Progenitor cell of endocrine pancreas (in vitro differentiated cells): ENCODE data around the gene MARF1. TPM values are rescaled to one million over a fixed set of nuclear protein-coding genes. Genes with fewer than 3 reads are reported as not detected.

ENCODE experiments used
- DNase-seq: peaks from one replicate; pipeline ENCODE4 v3.0.0; 2021; ENCODE audit warnings: low spot score; ENCODE audit not compliant: unreplicated experiment
- H3K27ac Mint-ChIP-seq: 2 replicates; pipeline ENCODE4 v1.8.0; 2021; ENCODE audit warnings: mild to moderate bottlenecking, moderate library complexity, mixed read lengths
- H3K27me3 Mint-ChIP-seq: 2 replicates; pipeline ENCODE4 v1.8.0; 2021; ENCODE audit warnings: mixed read lengths
- H3K36me3 Mint-ChIP-seq: 2 replicates; pipeline ENCODE4 v1.8.0; 2022; ENCODE audit warnings: mixed read lengths; ENCODE audit not compliant: insufficient read depth
- H3K4me1 Mint-ChIP-seq: 2 replicates; pipeline ENCODE4 v1.8.0; 2021; ENCODE audit warnings: low read depth, mixed read lengths
- H3K4me3 Mint-ChIP-seq: 2 replicates; pipeline ENCODE4 v1.8.0; 2021; ENCODE audit warnings: low read depth, mild to moderate bottlenecking, moderate library complexity, mixed read lengths
- H3K9me3 Mint-ChIP-seq: 2 replicates; pipeline ENCODE4 v1.8.0; 2021; ENCODE audit warnings: low read depth, mixed read lengths
- CTCF ChIP-seq: fragments of 200-600 bp; sonication (generic); IDR thresholded peaks from one replicate; pipeline ENCODE4 v1.5.0; 2021; ENCODE audit warnings: antibody characterized with exemption, mild to moderate bottlenecking; ENCODE audit not compliant: unreplicated experiment
- total RNA-seq: library from RNA; stranded (reverse); gene quantifications from 2 replicates; pipeline ENCODE4 v1.2.1, GENCODE V29; 2021

MARF1 gene
- total RNA-seq, 1 donor from 2014 or later: 71.9 TPM

DNA sequence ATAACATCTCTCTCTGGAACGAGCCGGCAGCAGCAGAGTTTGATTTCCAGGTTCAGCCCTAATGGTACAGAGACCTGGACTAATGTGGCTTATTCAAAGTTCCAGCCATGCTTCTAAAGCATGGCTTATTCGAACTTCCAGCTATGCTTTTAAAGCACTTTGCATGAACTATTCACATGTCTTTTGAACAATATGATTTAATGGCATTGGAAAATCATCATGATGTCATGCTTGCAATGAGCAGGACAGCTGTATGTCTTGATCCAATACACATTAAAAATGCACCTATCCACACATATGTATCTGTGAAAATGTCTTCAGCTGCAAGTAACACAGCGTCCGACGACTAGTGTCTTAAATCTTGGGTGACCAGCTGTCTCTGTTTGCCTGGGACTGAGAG, 85.7 kb downstream of the MARF1 start:
- H3K36me3 Mint-ChIP-seq: no peaks in the 10 kb centered on the region
- H3K4me3 Mint-ChIP-seq: no peak overlapping the region
- H3K27ac Mint-ChIP-seq: no peak overlapping the region
- no peak for DNase-seq
- no peaks in the 10 kb centered on the region for H3K9me3 Mint-ChIP-seq
- no peaks in the 10 kb centered on the region for H3K27me3 Mint-ChIP-seq
- no peak for TF ChIP-seq CTCF
- no peaks in the 10 kb centered on the region for H3K4me1 Mint-ChIP-seq

- Mint-ChIP-seq H3K9me3 (no peaks in the 10 kb centered on the region), H3K4me3 (no peak overlapping the region), H3K4me1 (peaks cover 2% of the 10 kb centered on the region), H3K27ac (no peak overlapping the region), H3K36me3 (no peaks in the 10 kb centered on the region), H3K27me3 (no peaks in the 10 kb centered on the region)
- TF ChIP-seq CTCF: no peak
- no peak for DNase-seq
These were observed 86.8 kb downstream of the MARF1 start for GRCh38 chr16:15556130-15556529.

DNA sequence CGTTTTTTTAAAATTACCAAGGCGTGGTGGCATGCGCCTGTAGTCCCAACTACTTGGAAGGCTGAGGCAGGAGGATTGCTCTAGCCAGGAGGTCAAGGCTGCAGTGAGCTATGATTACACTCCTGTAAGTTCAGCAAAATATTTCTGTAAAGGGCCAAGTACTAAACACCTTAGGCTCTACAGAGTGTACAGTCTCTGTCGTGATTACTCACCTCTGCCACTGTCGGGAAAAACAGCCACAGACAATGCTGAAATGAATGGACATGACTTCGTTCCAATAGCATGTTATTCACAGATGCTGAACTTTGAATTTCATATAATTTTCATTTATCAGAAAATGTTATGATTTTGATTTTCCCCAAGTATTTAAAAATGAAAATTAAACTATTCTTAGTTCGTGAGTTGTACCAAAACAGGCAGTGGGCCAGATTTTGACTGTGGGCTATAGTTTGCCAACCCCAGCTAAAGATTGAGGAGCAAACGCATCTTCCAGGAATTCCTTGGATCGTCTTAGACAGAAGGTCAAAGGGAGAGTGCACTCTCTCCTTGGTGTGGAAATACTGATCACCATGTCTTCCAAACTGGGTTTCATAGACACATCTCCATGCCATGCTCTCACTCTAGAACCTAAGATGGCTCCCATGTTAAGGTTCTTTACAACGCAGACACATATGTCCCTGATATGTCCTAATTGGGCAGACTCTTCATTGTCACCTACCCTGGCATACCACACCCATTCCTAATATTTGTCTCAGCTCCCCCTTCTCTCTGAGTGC, 89.5 kb downstream of the MARF1 start:
- DNase-seq: no peak
- TF ChIP-seq CTCF: no peak
- Mint-ChIP-seq H3K4me3 (no peak overlapping the region), H3K9me3 (peaks cover under 1% of the 10 kb centered on the region), H3K36me3 (no peaks in the 10 kb centered on the region), H3K27ac (no peak overlapping the region), H3K27me3 (no peaks in the 10 kb centered on the region), H3K4me1 (peaks cover 5% of the 10 kb centered on the region)

GRCh38 chr16:15552507-15552906, 90.4 kb downstream of the MARF1 start:
- H3K27me3 Mint-ChIP-seq: no peaks in the 10 kb centered on the region
- H3K36me3 Mint-ChIP-seq: peaks cover 2% of the 10 kb centered on the region
- DNase-seq: no peak
- peaks cover 8% of the 10 kb centered on the region for H3K4me1 Mint-ChIP-seq
- no peak for TF ChIP-seq CTCF
- H3K4me3 Mint-ChIP-seq: no peak overlapping the region
- peaks cover 5% of the 10 kb centered on the region for H3K9me3 Mint-ChIP-seq
- no peak overlapping the region for H3K27ac Mint-ChIP-seq

- Mint-ChIP-seq H3K36me3 (peaks cover 4% of the 10 kb centered on the region), H3K27me3 (no peaks in the 10 kb centered on the region), H3K9me3 (peaks cover 9% of the 10 kb centered on the region), H3K4me3 (no peak overlapping the region), H3K4me1 (peaks cover 13% of the 10 kb centered on the region), H3K27ac (peak overlapping the region; percentile 19)
- no peak for TF ChIP-seq CTCF
- DNase-seq: no peak
These were observed 94.5 kb downstream of the MARF1 start for GRCh38 chr16:15548482-15548891.
